GM20000 (cell line): ENCODE results near the gene RS1.
A peak's percentile ranks its signal among the peaks of the same experiment; 100 is the strongest.

Experiments
- DNase-seq: peaks from one replicate; pipeline ENCODE4 v3.0.0; 2012; ENCODE audit warnings: low spot score
- TF ChIP-seq, protein P1 (sequence below): IDR thresholded peaks from 2 replicates; pipeline ENCODE4 v1.5.1; 2012; ENCODE audit warnings: mild to moderate bottlenecking, control low read depth; ENCODE audit errors: extremely low read depth, missing control alignments

The RS1 gene

GRCh38 chrX:18672008-18672407, at the start of gene RS1:
TSS of gene RS1 (minus strand) at chrX:18672108. CDS start at chrX:18672068, 40 bp downstream.
- DNase-seq = no peak
- TF ChIP-seq, protein P1, sequence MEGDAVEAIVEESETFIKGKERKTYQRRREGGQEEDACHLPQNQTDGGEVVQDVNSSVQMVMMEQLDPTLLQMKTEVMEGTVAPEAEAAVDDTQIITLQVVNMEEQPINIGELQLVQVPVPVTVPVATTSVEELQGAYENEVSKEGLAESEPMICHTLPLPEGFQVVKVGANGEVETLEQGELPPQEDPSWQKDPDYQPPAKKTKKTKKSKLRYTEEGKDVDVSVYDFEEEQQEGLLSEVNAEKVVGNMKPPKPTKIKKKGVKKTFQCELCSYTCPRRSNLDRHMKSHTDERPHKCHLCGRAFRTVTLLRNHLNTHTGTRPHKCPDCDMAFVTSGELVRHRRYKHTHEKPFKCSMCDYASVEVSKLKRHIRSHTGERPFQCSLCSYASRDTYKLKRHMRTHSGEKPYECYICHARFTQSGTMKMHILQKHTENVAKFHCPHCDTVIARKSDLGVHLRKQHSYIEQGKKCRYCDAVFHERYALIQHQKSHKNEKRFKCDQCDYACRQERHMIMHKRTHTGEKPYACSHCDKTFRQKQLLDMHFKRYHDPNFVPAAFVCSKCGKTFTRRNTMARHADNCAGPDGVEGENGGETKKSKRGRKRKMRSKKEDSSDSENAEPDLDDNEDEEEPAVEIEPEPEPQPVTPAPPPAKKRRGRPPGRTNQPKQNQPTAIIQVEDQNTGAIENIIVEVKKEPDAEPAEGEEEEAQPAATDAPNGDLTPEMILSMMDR = no peak

- no peak for DNase-seq
- TF ChIP-seq, protein P1 = no peak
These were observed 47.9 kb upstream of the RS1 start for GRCh38 chrX:18719852-18720251.

GRCh38 chrX:18714910-18715309, 43.0 kb upstream of the RS1 start:
- no peak for DNase-seq
- TF ChIP-seq, protein P1 = no peak

GRCh38 chrX:18709833-18710232, 37.9 kb upstream of the RS1 start:
- DNase-seq = no peak
- TF ChIP-seq, protein P1 = no peak

GRCh38 chrX:18707426-18708049, 35.6 kb upstream of the RS1 start, which contains the start of gene PPEF1:
TSS of gene PPEF1 (plus strand) at chrX:18707645. CDS start at chrX:18707781, 136 bp downstream.
- peak; percentile 8 for DNase-seq

GRCh38 chrX:18702362-18703195, 30.7 kb upstream of the RS1 start:
- TF ChIP-seq, protein P1 = no peak
- no peak for DNase-seq

More at GRCh38 chrX:18707426-18708049, 35.6 kb upstream of the RS1 start, which contains the start of gene PPEF1:
- TF ChIP-seq, protein P1 = no peak
